ENCODE data around the gene LRRC61. TPM values are rescaled to one million over a fixed set of nuclear protein-coding genes. Genes with fewer than 3 reads are reported as not detected.

LRRC61 gene
- total RNA-seq, 4 donors from 2014 or later, result 16.6 to 26.0 (median 18.6) TPM

GRCh38 chr7:150343225-150343624 is 20.1 kb downstream of the LRRC61 start:
- WGBS, 2 donors, result 77 to 79% methylated on average over 2 of the region's 2 CpGs

GRCh38 chr7:150344299-150344698 is 21.1 kb downstream of the LRRC61 start:
- no peak for DNase-seq (ENCODE audit: low spot score in 2 of 2)
- intact Hi-C loops (cut with DNase I; ENCODE audit: low total_unique reads), result no loop called here
- no peak overlapping the region for H3K4me3 ChIP-seq (ENCODE audit: low read depth, poor library complexity, severe bottlenecking)
- TF ChIP-seq POLR2A (IDR thresholded peaks at IDR 0.05), result no peak
- no peak for TF ChIP-seq CTCF (IDR thresholded peaks at IDR 0.05)

More at GRCh38 chr7:150343225-150343624, 20.1 kb downstream of the LRRC61 start:
- intact Hi-C loops (cut with DNase I; ENCODE audit: low total_unique reads), result no loop called here
- no peak for DNase-seq (ENCODE audit: low spot score in 2 of 2)
- TF ChIP-seq CTCF (IDR thresholded peaks at IDR 0.05) (no peak), POLR2A (IDR thresholded peaks at IDR 0.05) (no peak)
- no peak overlapping the region for H3K4me3 ChIP-seq (ENCODE audit: low read depth, poor library complexity, severe bottlenecking)

GRCh38 chr7:150345012-150345411 is 21.9 kb downstream of the LRRC61 start:
- H3K4me3 ChIP-seq (ENCODE audit: low read depth, poor library complexity, severe bottlenecking), result no peak overlapping the region
- 66 to 68% methylated on average over 1 of the region's 1 CpG for WGBS, 2 donors
- TF ChIP-seq CTCF (IDR thresholded peaks at IDR 0.05), result no peak
- no peak for TF ChIP-seq POLR2A (IDR thresholded peaks at IDR 0.05)
- no peak for DNase-seq (ENCODE audit: low spot score in 2 of 2)
- intact Hi-C loops (cut with DNase I; ENCODE audit: low total_unique reads), result no loop called here

GRCh38 chr7:150346922-150347321 is 23.8 kb downstream of the LRRC61 start:
- intact Hi-C loops (cut with DNase I; ENCODE audit: low total_unique reads), result no loop called here
- no peak for TF ChIP-seq POLR2A (IDR thresholded peaks at IDR 0.05)
- TF ChIP-seq CTCF (IDR thresholded peaks at IDR 0.05), result no peak
- WGBS, 2 donors, result 81 to 91% methylated on average over 5 of the region's 5 CpGs
- no peak overlapping the region for H3K4me3 ChIP-seq (ENCODE audit: low read depth, poor library complexity, severe bottlenecking)
- no peak for DNase-seq (ENCODE audit: low spot score in 2 of 2)

- no peak for DNase-seq (ENCODE audit: low spot score in 2 of 2)
- TF ChIP-seq CTCF (IDR thresholded peaks at IDR 0.05) (no peak), POLR2A (IDR thresholded peaks at IDR 0.05) (no peak)
- intact Hi-C loops (cut with DNase I; ENCODE audit: low total_unique reads), result no loop called here
- no peak overlapping the region for H3K4me3 ChIP-seq (ENCODE audit: low read depth, poor library complexity, severe bottlenecking)
- 43 to 45% methylated on average over 8 of the region's 8 CpGs for WGBS, 2 donors
Measured at GRCh38 chr7:150351587-150352194, 28.5 kb downstream of the LRRC61 start.

GRCh38 chr7:150355666-150356059 is 32.5 kb downstream of the LRRC61 start:
- no peak for DNase-seq (ENCODE audit: low spot score in 2 of 2)
- intact Hi-C loops (cut with DNase I; ENCODE audit: low total_unique reads), result no loop called here
- no peak overlapping the region for H3K4me3 ChIP-seq (ENCODE audit: low read depth, poor library complexity, severe bottlenecking)
- 86 to 92% methylated on average over 1 of the region's 1 CpG for WGBS, 2 donors
- TF ChIP-seq CTCF (IDR thresholded peaks at IDR 0.05) (no peak), POLR2A (IDR thresholded peaks at IDR 0.05) (no peak)
